PFSK-1 (cell line): ENCODE data around the gene CWC25.

Experiments used
- FOXP2 ChIP-seq: optimal IDR thresholded peaks from 2 replicates; pipeline ENCODE3; 2011; ENCODE audit warnings: borderline replicate concordance, control low read depth, inconsistent platforms; ENCODE audit not compliant: insufficient read depth; ENCODE audit errors: extremely low read length, extremely low read depth
- POLR2AphosphoS5 ChIP-seq: IDR thresholded peaks from 2 replicates; pipeline ENCODE4 v1.6.1; 2012; ENCODE audit warnings: low read depth, mild to moderate bottlenecking, control low read depth, low read length, moderate library complexity
- SIN3A ChIP-seq: IDR thresholded peaks from 2 replicates; pipeline ENCODE4 v1.6.1; 2012; ENCODE audit warnings: mild to moderate bottlenecking, low read length, moderate library complexity, borderline replicate concordance; ENCODE audit not compliant: insufficient read depth
- TAF1 ChIP-seq: IDR thresholded peaks from 2 replicates; pipeline ENCODE4 v1.6.1; 2012; ENCODE audit warnings: low read length, control low read depth, borderline replicate concordance; ENCODE audit not compliant: insufficient read depth
- TF ChIP-seq, protein P1 (sequence below), 2 experiments: IDR thresholded peaks; 2 replicates each; pipeline versions ENCODE4 v1.6.1 to v1.8.0; 2011 to 2012; ENCODE audit warnings: low read depth in 2 of 2, low read length in 2 of 2, control low read depth in 1 of 2, inconsistent platforms in 1 of 2, mild to moderate bottlenecking in 1 of 2, moderate library complexity in 1 of 2; ENCODE audit not compliant: insufficient read depth in 1 of 2

DNA sequence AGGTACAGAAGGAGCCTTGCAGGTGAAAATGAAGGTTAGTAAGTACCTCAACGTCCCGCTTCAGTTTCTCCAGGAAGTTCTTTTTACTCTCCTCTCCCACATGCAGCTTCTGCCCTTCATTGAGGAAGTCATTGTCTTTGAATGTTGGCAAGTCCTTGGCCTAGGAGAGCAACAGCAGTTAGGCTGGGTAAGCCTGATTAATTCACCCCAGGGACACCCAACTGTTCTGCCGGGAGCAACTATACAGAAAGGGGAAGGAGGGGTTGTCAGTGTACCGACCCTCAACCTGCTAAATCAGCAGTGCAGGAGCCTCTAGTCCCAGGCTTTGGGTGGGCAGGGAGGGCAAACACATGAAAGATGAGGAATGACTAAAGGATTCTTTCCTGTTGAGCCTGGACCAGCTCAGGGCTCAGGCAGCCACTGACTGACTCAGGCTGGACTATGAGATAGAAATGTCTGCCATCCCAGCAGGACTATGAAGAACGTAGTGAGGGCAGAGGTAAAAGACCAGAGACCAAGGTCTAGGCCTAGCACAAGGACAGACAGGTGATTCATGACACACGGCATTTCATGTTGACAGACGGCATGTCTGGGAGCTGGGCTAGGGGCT, 47.4 kb downstream of the CWC25 start:
- TF ChIP-seq SIN3A = no peak
- TF ChIP-seq TAF1 = no peak
- TF ChIP-seq, protein P1, sequence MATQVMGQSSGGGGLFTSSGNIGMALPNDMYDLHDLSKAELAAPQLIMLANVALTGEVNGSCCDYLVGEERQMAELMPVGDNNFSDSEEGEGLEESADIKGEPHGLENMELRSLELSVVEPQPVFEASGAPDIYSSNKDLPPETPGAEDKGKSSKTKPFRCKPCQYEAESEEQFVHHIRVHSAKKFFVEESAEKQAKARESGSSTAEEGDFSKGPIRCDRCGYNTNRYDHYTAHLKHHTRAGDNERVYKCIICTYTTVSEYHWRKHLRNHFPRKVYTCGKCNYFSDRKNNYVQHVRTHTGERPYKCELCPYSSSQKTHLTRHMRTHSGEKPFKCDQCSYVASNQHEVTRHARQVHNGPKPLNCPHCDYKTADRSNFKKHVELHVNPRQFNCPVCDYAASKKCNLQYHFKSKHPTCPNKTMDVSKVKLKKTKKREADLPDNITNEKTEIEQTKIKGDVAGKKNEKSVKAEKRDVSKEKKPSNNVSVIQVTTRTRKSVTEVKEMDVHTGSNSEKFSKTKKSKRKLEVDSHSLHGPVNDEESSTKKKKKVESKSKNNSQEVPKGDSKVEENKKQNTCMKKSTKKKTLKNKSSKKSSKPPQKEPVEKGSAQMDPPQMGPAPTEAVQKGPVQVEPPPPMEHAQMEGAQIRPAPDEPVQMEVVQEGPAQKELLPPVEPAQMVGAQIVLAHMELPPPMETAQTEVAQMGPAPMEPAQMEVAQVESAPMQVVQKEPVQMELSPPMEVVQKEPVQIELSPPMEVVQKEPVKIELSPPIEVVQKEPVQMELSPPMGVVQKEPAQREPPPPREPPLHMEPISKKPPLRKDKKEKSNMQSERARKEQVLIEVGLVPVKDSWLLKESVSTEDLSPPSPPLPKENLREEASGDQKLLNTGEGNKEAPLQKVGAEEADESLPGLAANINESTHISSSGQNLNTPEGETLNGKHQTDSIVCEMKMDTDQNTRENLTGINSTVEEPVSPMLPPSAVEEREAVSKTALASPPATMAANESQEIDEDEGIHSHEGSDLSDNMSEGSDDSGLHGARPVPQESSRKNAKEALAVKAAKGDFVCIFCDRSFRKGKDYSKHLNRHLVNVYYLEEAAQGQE (IDR thresholded peaks at IDR 0.05; ENCODE audit: insufficient read depth in 1 of 2, low read depth in 2 of 2, low read length in 2 of 2) = no peak
- TF ChIP-seq POLR2AphosphoS5 = no peak
- no peak for TF ChIP-seq FOXP2
